Uterus (tissue), 4 donors: ENCODE data around the gene EHMT1. TPM values are rescaled to one million over a fixed set of nuclear protein-coding genes. Genes with fewer than 3 reads are reported as not detected.
"Not testable (repeated sequence)": the region's sequence is repeated elsewhere in the genome, so short reads cannot be mapped to it uniquely, and the experiment has no call there.

Source experiments
- DNase-seq, 2 donors: peaks; one replicate each; pipeline ENCODE4 v3.0.0-alpha.2; 2019 to 2020
- H3K27ac ChIP-seq, 2 donors: fragments of 200-600 bp; sonication (generic); 1 replicate in 1 of 2; 2 replicates in 1 of 2; pipeline ENCODE4 v1.5.1; 2016 to 2018
- H3K27me3 ChIP-seq, 2 donors: fragments of 200-600 bp; sonication (generic); one replicate each; pipeline ENCODE4 v1.5.1; 2018 to 2019; ENCODE audit warnings: control low read depth in 1 of 2
- H3K36me3 ChIP-seq, 2 donors: fragments of 200-600 bp; sonication (generic); one replicate each; pipeline ENCODE4 v1.5.1; 2019; ENCODE audit warnings: control low read depth in 1 of 2
- H3K4me1 ChIP-seq, 2 donors: fragments of 200-600 bp; sonication (generic); one replicate each; pipeline ENCODE4 v1.5.1; 2018 to 2019; ENCODE audit warnings: control low read depth in 1 of 2
- H3K4me3 ChIP-seq, 2 donors: fragments of 200-600 bp; sonication (generic); 1 replicate in 1 of 2; 2 replicates in 1 of 2; pipeline ENCODE4 v1.5.1; 2018 to 2019; ENCODE audit warnings: mild to moderate bottlenecking in 1 of 2
- H3K9me3 ChIP-seq, 2 donors: fragments of 200-600 bp; sonication (generic); one replicate each; pipeline ENCODE4 v1.5.1; 2019; ENCODE audit warnings: control low read depth in 1 of 2
- CTCF ChIP-seq, 4 experiments: fragments of 200-600 bp in 2 of 4; fragments of 450-650 bp in 2 of 4; sonication (generic) in 2 of 4; IDR thresholded peaks; one replicate each; pipeline ENCODE4 v1.5.1; 2016 to 2019; ENCODE audit warnings: antibody characterized with exemption in 4 of 4, mild to moderate bottlenecking in 2 of 4, moderate library complexity in 1 of 4
- POLR2A ChIP-seq, 2 donors: fragments of 450-650 bp; IDR thresholded peaks; one replicate each; pipeline ENCODE4 v1.6.1; 2016; ENCODE audit warnings: antibody characterized with exemption in 2 of 2, mild to moderate bottlenecking in 1 of 2, moderate library complexity in 1 of 2
- intact Hi-C: fragments of 100-400 bp; cut with DNase I; formaldehyde crosslinking; loops from one replicate; pipeline ENCODE4 v1.15.1; 2023; ENCODE audit warnings: low total_unique reads
- total RNA-seq, 4 donors: library from RNA; depleted of rRNA in 3 of 4; stranded (reverse); fragments of >200 nt in 3 of 4; gene quantifications; one replicate each; pipeline versions ENCODE4 v1.1.0 to v1.2.4, GENCODE V29; 2014 to 2023
- donor health status: DM: yes; HTN: yes; CAD: no.

The EHMT1 gene
- total RNA-seq, 4 donors from 2014 or later, result 32.6 to 109 (median 74.9) TPM

GRCh38 chr9:137807721-137808703 is 189.2 kb downstream of the EHMT1 start:
- intact Hi-C loops, result no loop called here
- Histone ChIP-seq H3K4me3 (no peak overlapping the region), H3K27me3 (no peaks in the 10 kb centered on the region), H3K9me3 (no peaks in the 10 kb centered on the region), H3K36me3 (no peaks in the 10 kb centered on the region), H3K4me1 (no peaks in the 10 kb centered on the region), H3K27ac (no peak overlapping the region)
- TF ChIP-seq POLR2A (IDR thresholded peaks at IDR 0.05) (no peak), CTCF (IDR thresholded peaks at IDR 0.05) (no peak)
- DNase-seq, result no peak

- intact Hi-C loops, result no loop called here
- H3K27ac ChIP-seq, result no peak overlapping the region
- no peaks in the 10 kb centered on the region for H3K27me3 ChIP-seq
- no peak overlapping the region for H3K4me3 ChIP-seq
- no peaks in the 10 kb centered on the region for H3K36me3 ChIP-seq
- no peaks in the 10 kb centered on the region for H3K9me3 ChIP-seq
- no peak for TF ChIP-seq POLR2A (IDR thresholded peaks at IDR 0.05)
- no peak for TF ChIP-seq CTCF (IDR thresholded peaks at IDR 0.05)
- H3K4me1 ChIP-seq, result no peaks in the 10 kb centered on the region
- DNase-seq, result no peak
These were observed 190.3 kb downstream of the EHMT1 start for GRCh38 chr9:137809040-137809576.

GRCh38 chr9:137809726-137810450 is 191.1 kb downstream of the EHMT1 start:
- H3K36me3 ChIP-seq, H3K27me3 ChIP-seq, DNase-seq, H3K4me3 ChIP-seq, H3K27ac ChIP-seq, H3K4me1 ChIP-seq, H3K9me3 ChIP-seq, intact Hi-C loops: not testable (repeated sequence)

- intact Hi-C loops, result no loop called here
- no peak for TF ChIP-seq POLR2A (IDR thresholded peaks at IDR 0.05)
- no peak for TF ChIP-seq CTCF (IDR thresholded peaks at IDR 0.05)
- DNase-seq, result no peak
- Histone ChIP-seq H3K9me3 (no peaks in the 10 kb centered on the region), H3K27me3 (no peaks in the 10 kb centered on the region), H3K4me1 (no peaks in the 10 kb centered on the region), H3K27ac (no peak overlapping the region), H3K36me3 (no peaks in the 10 kb centered on the region), H3K4me3 (no peak overlapping the region)
These were observed 192.6 kb downstream of the EHMT1 start for GRCh38 chr9:137811283-137811870.

GRCh38 chr9:137812356-137813023 is 193.7 kb downstream of the EHMT1 start:
- Histone ChIP-seq H3K27me3 (no peaks in the 10 kb centered on the region), H3K27ac (no peak overlapping the region), H3K4me1 (no peaks in the 10 kb centered on the region), H3K36me3 (no peaks in the 10 kb centered on the region), H3K4me3 (no peak overlapping the region), H3K9me3 (no peaks in the 10 kb centered on the region)
- TF ChIP-seq POLR2A (IDR thresholded peaks at IDR 0.05) (no peak), CTCF (IDR thresholded peaks at IDR 0.05) (no peak)
- DNase-seq, result no peak
- intact Hi-C loops, result no loop called here
